ENCODE data around the gene MDFIC2.
"Not testable (repeated sequence)": the region's sequence is repeated elsewhere in the genome, so short reads cannot be mapped to it uniquely, and the experiment has no call there.

The MDFIC2 gene

GRCh38 chr3:70250492-70250891 lies 61.9 kb downstream of the MDFIC2 start:
- no peak for DNase-seq

GRCh38 chr3:70249509-70250160 lies 62.8 kb downstream of the MDFIC2 start:
- DNase-seq = no peak

GRCh38 chr3:70248856-70249255 lies 63.6 kb downstream of the MDFIC2 start:
- DNase-seq = no peak

GRCh38 chr3:70247955-70248354 lies 64.5 kb downstream of the MDFIC2 start:
- no peak for DNase-seq

GRCh38 chr3:70245746-70246525 lies 66.5 kb downstream of the MDFIC2 start:
- DNase-seq = no peak

- DNase-seq = no peak
These were observed 68.0 kb downstream of the MDFIC2 start for GRCh38 chr3:70244422-70244821.

GRCh38 chr3:70242297-70242882 lies 70.0 kb downstream of the MDFIC2 start:
- DNase-seq = no peak

- no peak for DNase-seq
These were observed 78.6 kb downstream of the MDFIC2 start for GRCh38 chr3:70233812-70234211.

- no peak for DNase-seq
These were observed 79.3 kb downstream of the MDFIC2 start for GRCh38 chr3:70233112-70233511.

GRCh38 chr3:70231266-70231701 lies 81.2 kb downstream of the MDFIC2 start:
- no peak for DNase-seq

- DNase-seq = no peak
These were observed 85.0 kb downstream of the MDFIC2 start for GRCh38 chr3:70227437-70227836.

GRCh38 chr3:70225146-70225545 lies 87.3 kb downstream of the MDFIC2 start:
- no peak for DNase-seq

GRCh38 chr3:70224337-70224736 lies 88.1 kb downstream of the MDFIC2 start:
- DNase-seq = no peak

GRCh38 chr3:70218471-70218870 lies 94.0 kb downstream of the MDFIC2 start:
- DNase-seq = no peak

- not testable (repeated sequence) for DNase-seq
These were observed 101.2 kb downstream of the MDFIC2 start for GRCh38 chr3:70211274-70211673.

GRCh38 chr3:70201975-70202374 lies 110.5 kb downstream of the MDFIC2 start:
- no peak for DNase-seq

GRCh38 chr3:70189884-70190473 lies 122.5 kb downstream of the MDFIC2 start:
- DNase-seq = no peak

GRCh38 chr3:70186221-70186620 lies 126.2 kb downstream of the MDFIC2 start:
- DNase-seq = no peak

GRCh38 chr3:70185661-70186060 lies 126.8 kb downstream of the MDFIC2 start:
- no peak for DNase-seq

GRCh38 chr3:70183781-70184504 lies 128.5 kb downstream of the MDFIC2 start:
- DNase-seq = no peak

- no peak for DNase-seq
These were observed 130.3 kb downstream of the MDFIC2 start for GRCh38 chr3:70182166-70182565.

GRCh38 chr3:70180664-70181063 lies 131.8 kb downstream of the MDFIC2 start:
- peak; percentile 33 for DNase-seq

- peak; percentile 91 for DNase-seq
These were observed 133.3 kb downstream of the MDFIC2 start for GRCh38 chr3:70179111-70179510.

All from MV-4-11 (cell line).